Measurements from ENCODE around the gene C19orf53.

The C19orf53 gene

DNA sequence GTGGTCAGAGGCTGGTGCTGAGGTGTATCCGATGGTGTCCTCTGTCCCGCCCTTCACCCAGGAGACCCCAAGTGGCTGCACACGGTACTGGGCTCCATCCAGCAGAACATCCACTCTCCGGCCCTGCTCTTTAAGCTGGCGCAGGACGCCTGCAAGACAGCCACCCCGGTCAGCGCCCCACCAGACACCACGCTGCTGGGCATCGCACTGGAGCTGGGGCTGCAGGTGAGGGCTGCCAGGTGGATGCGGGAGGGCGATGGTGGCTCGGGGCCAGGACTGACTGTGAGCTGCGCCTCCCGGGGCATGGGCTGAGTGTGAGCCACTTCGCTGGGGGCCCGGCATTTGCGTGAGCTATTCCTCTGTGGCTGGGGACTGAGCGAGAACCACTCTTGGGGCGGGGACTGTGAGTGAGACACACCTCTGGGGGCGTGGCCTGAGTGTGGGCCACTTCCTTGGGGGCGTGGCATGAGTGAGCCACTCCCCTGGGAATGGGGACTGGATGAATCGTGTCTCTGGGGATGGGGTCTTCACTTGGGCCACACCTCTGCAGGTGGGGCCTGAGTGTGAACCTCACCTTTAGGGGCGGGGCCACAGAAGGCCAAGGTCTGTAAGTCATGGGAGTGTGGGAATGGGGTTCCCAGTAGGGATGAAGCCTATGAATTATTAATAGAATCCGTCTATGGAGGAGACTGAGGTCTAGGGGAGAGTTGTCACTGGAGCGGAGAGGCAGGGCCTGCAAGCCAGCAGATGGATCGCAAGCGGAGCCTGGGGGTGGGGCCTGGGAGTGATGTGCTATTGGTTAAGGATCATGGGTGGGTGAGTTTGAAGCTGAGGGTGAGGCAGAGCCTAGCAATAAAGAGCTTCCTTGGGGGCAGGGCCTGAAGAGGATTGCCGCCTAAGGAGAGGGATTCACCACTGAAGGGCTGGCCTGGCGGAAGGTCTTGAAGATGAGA is 51.5 kb downstream of the C19orf53 start:
- no peak for DNase-seq (ENCODE audit: low read depth, low spot score)

GRCh38 chr19:13826652-13827235 is 52.5 kb downstream of the C19orf53 start:
- no peak for DNase-seq (ENCODE audit: low read depth, low spot score)

DNA sequence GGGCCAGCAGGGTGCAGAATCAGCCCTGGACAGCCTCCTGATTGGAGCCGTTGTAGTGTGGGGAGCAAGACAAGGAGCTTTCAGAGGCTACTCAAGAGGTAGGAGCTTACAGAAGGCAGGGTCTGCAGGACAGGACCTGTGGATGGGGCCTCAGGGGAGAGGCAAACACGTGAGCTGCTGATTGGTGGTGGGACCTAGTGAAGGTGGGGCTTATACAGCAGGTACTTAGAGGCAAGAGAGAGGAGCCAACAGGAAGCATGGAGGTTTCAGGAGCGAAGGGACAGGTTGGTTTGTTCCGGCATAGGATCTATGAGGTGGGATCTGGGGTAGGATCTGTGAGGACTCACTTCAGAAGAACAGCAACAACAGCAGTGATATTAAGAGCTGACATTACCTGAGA is 53.4 kb downstream of the C19orf53 start:
- no peak for DNase-seq (ENCODE audit: low read depth, low spot score)
